Measurements from ENCODE around the gene CACFD1. TPM values are rescaled to one million over a fixed set of nuclear protein-coding genes. Genes with fewer than 3 reads are reported as not detected.

Gene CACFD1
- polyA plus RNA-seq, 1 donor from 2014 or later, result 75.4 TPM

- no peaks in the 10 kb centered on the region for H3F3A ChIP-seq (ENCODE audit: insufficient read depth, low read length, poor library complexity, severe bottlenecking)
- H3K79me2 ChIP-seq (replicated peaks; ENCODE audit: insufficient read depth, low read length), result no peaks in the 10 kb centered on the region
- no peak for TF ChIP-seq EZH2 (IDR thresholded peaks at IDR 0.05; ENCODE audit: borderline replicate concordance, insufficient read depth, low read length, poor library complexity, severe bottlenecking)
- no peak for TF ChIP-seq POLR2AphosphoS5 (IDR thresholded peaks at IDR 0.05)
- no peak for TF ChIP-seq TAF1 (IDR thresholded peaks at IDR 0.05; ENCODE audit: low read depth)
- TF ChIP-seq MXI1 (conservative IDR thresholded peaks at IDR 0.05; ENCODE audit: poor library complexity, severe bottlenecking), result no peak
- TF ChIP-seq EP300 (conservative IDR thresholded peaks at IDR 0.05; ENCODE audit: poor library complexity, severe bottlenecking), result no peak
- TF ChIP-seq SMC3 (conservative IDR thresholded peaks at IDR 0.05; ENCODE audit: poor library complexity), result no peak
- no peak for TF ChIP-seq RAD21 (conservative IDR thresholded peaks at IDR 0.05)
- TF ChIP-seq, protein P1, sequence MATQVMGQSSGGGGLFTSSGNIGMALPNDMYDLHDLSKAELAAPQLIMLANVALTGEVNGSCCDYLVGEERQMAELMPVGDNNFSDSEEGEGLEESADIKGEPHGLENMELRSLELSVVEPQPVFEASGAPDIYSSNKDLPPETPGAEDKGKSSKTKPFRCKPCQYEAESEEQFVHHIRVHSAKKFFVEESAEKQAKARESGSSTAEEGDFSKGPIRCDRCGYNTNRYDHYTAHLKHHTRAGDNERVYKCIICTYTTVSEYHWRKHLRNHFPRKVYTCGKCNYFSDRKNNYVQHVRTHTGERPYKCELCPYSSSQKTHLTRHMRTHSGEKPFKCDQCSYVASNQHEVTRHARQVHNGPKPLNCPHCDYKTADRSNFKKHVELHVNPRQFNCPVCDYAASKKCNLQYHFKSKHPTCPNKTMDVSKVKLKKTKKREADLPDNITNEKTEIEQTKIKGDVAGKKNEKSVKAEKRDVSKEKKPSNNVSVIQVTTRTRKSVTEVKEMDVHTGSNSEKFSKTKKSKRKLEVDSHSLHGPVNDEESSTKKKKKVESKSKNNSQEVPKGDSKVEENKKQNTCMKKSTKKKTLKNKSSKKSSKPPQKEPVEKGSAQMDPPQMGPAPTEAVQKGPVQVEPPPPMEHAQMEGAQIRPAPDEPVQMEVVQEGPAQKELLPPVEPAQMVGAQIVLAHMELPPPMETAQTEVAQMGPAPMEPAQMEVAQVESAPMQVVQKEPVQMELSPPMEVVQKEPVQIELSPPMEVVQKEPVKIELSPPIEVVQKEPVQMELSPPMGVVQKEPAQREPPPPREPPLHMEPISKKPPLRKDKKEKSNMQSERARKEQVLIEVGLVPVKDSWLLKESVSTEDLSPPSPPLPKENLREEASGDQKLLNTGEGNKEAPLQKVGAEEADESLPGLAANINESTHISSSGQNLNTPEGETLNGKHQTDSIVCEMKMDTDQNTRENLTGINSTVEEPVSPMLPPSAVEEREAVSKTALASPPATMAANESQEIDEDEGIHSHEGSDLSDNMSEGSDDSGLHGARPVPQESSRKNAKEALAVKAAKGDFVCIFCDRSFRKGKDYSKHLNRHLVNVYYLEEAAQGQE (IDR thresholded peaks at IDR 0.05; ENCODE audit: borderline replicate concordance), result no peak
- H3K36me3 ChIP-seq (ENCODE audit: insufficient read depth, low read length), result no peaks in the 10 kb centered on the region
- H2AFZ ChIP-seq (ENCODE audit: low read depth, low read length), result no peak overlapping the region
- H4K20me1 ChIP-seq (ENCODE audit: insufficient read depth), result no peaks in the 10 kb centered on the region
- H3K9ac ChIP-seq (ENCODE audit: low read length), result no peak overlapping the region
- H3K27ac ChIP-seq (ENCODE audit: low read length), result no peak overlapping the region
- H3K27me3 ChIP-seq (ENCODE audit: insufficient read depth, low read depth, low read length), result no peaks in the 10 kb centered on the region
- H3K4me2 ChIP-seq (ENCODE audit: low read length), result no peak overlapping the region
- H3K4me3 ChIP-seq (ENCODE audit: low read length), result no peak overlapping the region
- H3K9me2 ChIP-seq (ENCODE audit: insufficient read depth, low read length), result no peaks in the 10 kb centered on the region
- H3K9me3 ChIP-seq (ENCODE audit: low read length), result no peaks in the 10 kb centered on the region
Measured at GRCh38 chr9:133454943-133455673, 4.7 kb upstream of the CACFD1 start.

DNA sequence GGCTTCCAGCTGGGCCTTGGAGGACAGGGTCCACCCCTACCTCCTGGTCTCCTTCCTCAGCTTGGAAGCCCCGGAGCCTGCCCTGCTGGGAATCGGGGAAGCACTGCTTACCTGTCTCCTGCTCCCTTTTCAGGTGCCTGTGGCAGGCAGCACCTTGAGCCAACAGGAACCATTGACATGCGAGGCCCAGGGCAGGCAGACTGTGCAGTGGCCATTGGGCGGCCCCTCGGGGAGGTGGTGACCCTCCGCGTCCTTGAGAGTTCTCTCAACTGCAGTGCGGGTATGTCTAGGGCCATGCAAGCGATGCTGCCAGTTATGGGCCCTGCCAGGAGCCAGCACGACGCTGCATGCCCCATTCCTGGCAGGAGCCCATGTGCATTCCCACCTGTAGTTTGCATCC, 3.8 kb upstream of the CACFD1 start:
- TF ChIP-seq EP300 (conservative IDR thresholded peaks at IDR 0.05; ENCODE audit: poor library complexity, severe bottlenecking) (no peak), EZH2 (IDR thresholded peaks at IDR 0.05; ENCODE audit: borderline replicate concordance, insufficient read depth, low read length, poor library complexity, severe bottlenecking) (no peak), SMC3 (conservative IDR thresholded peaks at IDR 0.05; ENCODE audit: poor library complexity) (no peak), POLR2AphosphoS5 (IDR thresholded peaks at IDR 0.05) (no peak), CTCF (IDR thresholded peaks at IDR 0.05; ENCODE audit: poor library complexity, severe bottlenecking) (no peak), MXI1 (conservative IDR thresholded peaks at IDR 0.05; ENCODE audit: poor library complexity, severe bottlenecking) (no peak), RAD21 (conservative IDR thresholded peaks at IDR 0.05) (no peak)
- TF ChIP-seq, protein P1 (IDR thresholded peaks at IDR 0.05; ENCODE audit: borderline replicate concordance), result no peak
- Histone ChIP-seq H3K4me2 (ENCODE audit: low read length) (no peak overlapping the region), H3K27ac (ENCODE audit: low read length) (no peak overlapping the region), H2AFZ (ENCODE audit: low read depth, low read length) (no peak overlapping the region), H3K27me3 (ENCODE audit: insufficient read depth, low read depth, low read length) (no peaks in the 10 kb centered on the region), H3F3A (ENCODE audit: insufficient read depth, low read length, poor library complexity, severe bottlenecking) (no peaks in the 10 kb centered on the region), H3K9ac (ENCODE audit: low read length) (no peak overlapping the region), H3K9me2 (ENCODE audit: insufficient read depth, low read length) (no peaks in the 10 kb centered on the region), H4K20me1 (ENCODE audit: insufficient read depth) (no peaks in the 10 kb centered on the region), H3K79me2 (replicated peaks; ENCODE audit: insufficient read depth, low read length) (peaks cover 5% of the 10 kb centered on the region), H3K36me3 (ENCODE audit: insufficient read depth, low read length) (no peaks in the 10 kb centered on the region), H3K4me3 (ENCODE audit: low read length) (no peak overlapping the region), H3K9me3 (ENCODE audit: low read length) (no peaks in the 10 kb centered on the region)
